Nephron progenitor cell (in vitro differentiated cells): Measurements from ENCODE around the gene RASSF4.

Experiments used
- DNase-seq: peaks from one replicate; pipeline ENCODE4 v3.0.0; 2021
- H3K27ac Mint-ChIP-seq: 2 replicates; pipeline ENCODE4 v1.8.0; 2021; ENCODE audit warnings: mild to moderate bottlenecking, moderate library complexity, mixed read lengths
- H3K27me3 Mint-ChIP-seq: 2 replicates; pipeline ENCODE4 v1.8.0; 2021; ENCODE audit warnings: mild to moderate bottlenecking, low read depth, mixed read lengths; ENCODE audit not compliant: poor library complexity
- H3K36me3 Mint-ChIP-seq: 2 replicates; pipeline ENCODE4 v1.8.0; 2021; ENCODE audit warnings: low read depth, mixed read lengths
- H3K4me1 Mint-ChIP-seq: 2 replicates; pipeline ENCODE4 v1.8.0; 2021; ENCODE audit warnings: mixed read lengths
- H3K4me3 Mint-ChIP-seq: 2 replicates; pipeline ENCODE4 v1.8.0; 2021; ENCODE audit warnings: mild to moderate bottlenecking, moderate library complexity, mixed read lengths
- H3K9me3 Mint-ChIP-seq: 2 replicates; pipeline ENCODE4 v1.8.0; 2021; ENCODE audit warnings: mild to moderate bottlenecking, moderate library complexity, mixed read lengths
- CTCF ChIP-seq: fragments of 200-600 bp; sonication (generic); IDR thresholded peaks from 2 replicates; pipeline ENCODE4 v1.5.0; 2021; ENCODE audit warnings: antibody characterized with exemption

Gene RASSF4

GRCh38 chr10:44937196-44938005 is 22.2 kb upstream of the RASSF4 start:
- peaks cover 23% of the 10 kb centered on the region for H3K27me3 Mint-ChIP-seq
- H3K4me1 Mint-ChIP-seq: peaks cover 19% of the 10 kb centered on the region
- H3K9me3 Mint-ChIP-seq: peaks cover 32% of the 10 kb centered on the region
- peaks cover 13% of the 10 kb centered on the region for H3K36me3 Mint-ChIP-seq
- DNase-seq: no peak
- no peak for TF ChIP-seq CTCF
- no peak overlapping the region for H3K4me3 Mint-ChIP-seq
- no peak overlapping the region for H3K27ac Mint-ChIP-seq

GRCh38 chr10:44938956-44939355 is 20.6 kb upstream of the RASSF4 start:
- peaks cover 18% of the 10 kb centered on the region for H3K4me1 Mint-ChIP-seq
- peaks cover 21% of the 10 kb centered on the region for H3K27me3 Mint-ChIP-seq
- peaks cover 43% of the 10 kb centered on the region for H3K9me3 Mint-ChIP-seq
- no peak for DNase-seq
- no peak for TF ChIP-seq CTCF
- H3K27ac Mint-ChIP-seq: no peak overlapping the region
- H3K36me3 Mint-ChIP-seq: peaks cover 22% of the 10 kb centered on the region
- H3K4me3 Mint-ChIP-seq: no peak overlapping the region

- Mint-ChIP-seq H3K36me3 (peaks cover 31% of the 10 kb centered on the region), H3K4me1 (peaks cover 14% of the 10 kb centered on the region), H3K27me3 (peaks cover 19% of the 10 kb centered on the region), H3K27ac (no peak overlapping the region), H3K4me3 (no peak overlapping the region), H3K9me3 (peaks cover 51% of the 10 kb centered on the region)
- no peak for TF ChIP-seq CTCF
- no peak for DNase-seq
These were observed 19.8 kb upstream of the RASSF4 start for GRCh38 chr10:44939691-44940401.

GRCh38 chr10:44944354-44944753 is 15.2 kb upstream of the RASSF4 start:
- Mint-ChIP-seq H3K36me3 (peaks cover 35% of the 10 kb centered on the region), H3K4me3 (no peak overlapping the region), H3K27me3 (peaks cover 6% of the 10 kb centered on the region), H3K9me3 (peaks cover 59% of the 10 kb centered on the region), H3K4me1 (peaks cover 9% of the 10 kb centered on the region), H3K27ac (no peak overlapping the region)
- DNase-seq: no peak
- TF ChIP-seq CTCF: no peak

GRCh38 chr10:44946205-44946604 is 13.4 kb upstream of the RASSF4 start:
- peaks cover 11% of the 10 kb centered on the region for H3K4me1 Mint-ChIP-seq
- H3K36me3 Mint-ChIP-seq: peaks cover 29% of the 10 kb centered on the region
- H3K27ac Mint-ChIP-seq: no peak overlapping the region
- no peak for TF ChIP-seq CTCF
- H3K9me3 Mint-ChIP-seq: peaks cover 44% of the 10 kb centered on the region
- no peak for DNase-seq
- no peak overlapping the region for H3K4me3 Mint-ChIP-seq
- H3K27me3 Mint-ChIP-seq: peaks cover 9% of the 10 kb centered on the region
